ENCODE measurements around the gene FETUB. TPM values are rescaled to one million over a fixed set of nuclear protein-coding genes. Genes with fewer than 3 reads are reported as not detected.

FETUB gene
- total and polyA plus RNA-seq, 2 of the 4 experiments (the other 2 are of a cell fraction) = not detected

DNA sequence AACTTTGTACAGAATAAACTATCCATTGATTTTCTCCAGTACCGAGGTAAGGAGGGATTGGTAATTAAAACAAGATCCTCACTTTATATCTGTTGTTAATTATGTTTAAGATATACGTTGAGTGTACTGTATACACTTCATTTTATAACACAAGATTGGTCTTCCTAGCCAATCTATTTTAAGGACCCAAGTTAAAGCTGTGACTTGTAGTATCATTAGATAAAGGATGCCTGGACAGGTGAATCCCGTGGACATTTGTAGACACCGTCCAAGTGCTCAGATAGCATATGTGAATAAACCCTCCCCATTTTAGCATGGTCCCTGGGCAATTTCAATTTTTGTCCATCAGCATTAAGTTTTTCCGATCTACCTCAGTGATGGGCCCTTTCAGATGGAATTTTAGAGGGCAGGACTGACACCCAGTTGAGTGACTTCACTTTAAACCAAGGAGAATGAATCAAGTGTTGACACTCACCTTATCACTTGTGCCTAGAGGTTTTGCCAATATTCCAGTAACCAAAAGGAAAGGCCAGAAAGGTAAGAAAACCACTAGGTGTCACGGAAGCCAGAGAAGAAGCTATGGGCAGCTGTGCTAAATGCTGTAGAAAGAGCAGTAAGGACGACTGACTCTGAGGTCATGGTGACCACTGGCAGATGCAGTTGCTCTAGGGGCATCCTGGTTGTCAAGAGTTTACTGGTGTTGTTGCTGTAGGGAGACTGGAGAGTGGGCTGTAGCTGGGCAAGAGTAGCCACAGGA lies 18.1 kb upstream of the FETUB start:
- ATAC-seq (ENCODE audit: low read depth) = no peak
- TF ChIP-seq RAD21 (IDR thresholded peaks at IDR 0.05; ENCODE audit: low read length) (no peak), SMC3 (IDR thresholded peaks at IDR 0.05; ENCODE audit: low read depth, low read length) (no peak), NFE2L2 (IDR thresholded peaks at IDR 0.05; ENCODE audit: low read depth, low read length) (no peak), BHLHE40 (IDR thresholded peaks at IDR 0.05; ENCODE audit: low read depth, low read length) (no peak), MAFK (IDR thresholded peaks at IDR 0.05; ENCODE audit: low read depth, low read length) (no peak), CHD1 (IDR thresholded peaks at IDR 0.05; ENCODE audit: low read depth, low read length) (no peak)
- TF ChIP-seq, protein P1, sequence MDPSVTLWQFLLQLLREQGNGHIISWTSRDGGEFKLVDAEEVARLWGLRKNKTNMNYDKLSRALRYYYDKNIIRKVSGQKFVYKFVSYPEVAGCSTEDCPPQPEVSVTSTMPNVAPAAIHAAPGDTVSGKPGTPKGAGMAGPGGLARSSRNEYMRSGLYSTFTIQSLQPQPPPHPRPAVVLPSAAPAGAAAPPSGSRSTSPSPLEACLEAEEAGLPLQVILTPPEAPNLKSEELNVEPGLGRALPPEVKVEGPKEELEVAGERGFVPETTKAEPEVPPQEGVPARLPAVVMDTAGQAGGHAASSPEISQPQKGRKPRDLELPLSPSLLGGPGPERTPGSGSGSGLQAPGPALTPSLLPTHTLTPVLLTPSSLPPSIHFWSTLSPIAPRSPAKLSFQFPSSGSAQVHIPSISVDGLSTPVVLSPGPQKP (IDR thresholded peaks at IDR 0.05; ENCODE audit: borderline replicate concordance, low read depth, low read length) = no peak
- CTCF ChIA-PET = interaction anchor here (0.5 to 0.7 kb wide), 2 partner anchors 82 to 529 kb away, joined by 3 to 5 read pairs; no protein-coding TSS in a partner anchor
- Histone ChIP-seq H3K56ac (ENCODE audit: extremely low read depth, insufficient read depth, low read length) (no peak overlapping the region), H3K4me2 (ENCODE audit: low read depth, low read length) (no peak overlapping the region), H3K4ac (ENCODE audit: low read depth, low read length) (no peak overlapping the region), H3K36me3 (ENCODE audit: control insufficient read depth, insufficient read depth, low read length) (no peaks in the 10 kb centered on the region), H3K14ac (replicated peaks; ENCODE audit: low read depth, low read length) (no peak overlapping the region), H2AK9ac (replicated peaks; ENCODE audit: low read depth, low read length, poor library complexity) (no peak overlapping the region), H3K9ac (ENCODE audit: low read depth, low read length) (no peak overlapping the region), H4K20me1 (ENCODE audit: insufficient read depth, low read length) (no peaks in the 10 kb centered on the region), H3K27ac (ENCODE audit: insufficient read depth, low read length) (no peak overlapping the region), H3K4me1 (ENCODE audit: control insufficient read depth, insufficient read depth, low read length) (no peaks in the 10 kb centered on the region), H4K91ac (ENCODE audit: insufficient read depth, low read depth, low read length) (no peak overlapping the region), H2BK5ac (ENCODE audit: low read depth, low read length, poor library complexity, severe bottlenecking) (no peak overlapping the region), H2AK5ac (ENCODE audit: low read depth, low read length) (no peak overlapping the region), H2BK20ac (ENCODE audit: low read depth, low read length) (no peak overlapping the region), H3K18ac (ENCODE audit: low read depth, low read length) (no peak overlapping the region), H3K4me3 (ENCODE audit: insufficient read depth, low read depth, low read length) (no peak overlapping the region), H4K5ac (ENCODE audit: low read depth, low read length) (no peak overlapping the region), H4K8ac (ENCODE audit: low read depth in 2 of 2, low read length in 2 of 2) (no peak overlapping the region), H3K23ac (ENCODE audit: low read depth, low read length) (no peak overlapping the region), H2AFZ (replicated peaks; ENCODE audit: low read length, poor library complexity) (no peak overlapping the region), H2BK15ac (ENCODE audit: low read depth, low read length) (no peak overlapping the region), H3K27me3 (ENCODE audit: control insufficient read depth, insufficient read depth, low read length) (peaks cover 8% of the 10 kb centered on the region), H3K9me3 (ENCODE audit: control insufficient read depth, insufficient read depth, low read length) (no peaks in the 10 kb centered on the region), H3K9me1 (ENCODE audit: insufficient read depth, low read length) (no peaks in the 10 kb centered on the region), H3K79me1 (ENCODE audit: low read depth in 1 of 2, low read length in 2 of 2) (no peaks in the 10 kb centered on the region), H2BK120ac (ENCODE audit: low read depth, low read length) (no peak overlapping the region)
- intact Hi-C loops (cut with micrococcal nuclease) = no loop called here
- BruUV-seq (replicated peaks) = no TSS peak
- in situ Hi-C loops (cut with MboI; ENCODE audit: low sequenced_read_pairs) = no loop called here
- WGBS, 2 experiments (ENCODE audit: extremely low coverage in 2 of 2, insufficient read length in 1 of 2) = 67% methylated on average over 2 of the region's 7 CpGs; no CpG with 5 or more reads in 1 of the 2 experiments
- dilution Hi-C loops (cut with HindIII; ENCODE audit: low sequenced_read_pairs, unreplicated experiment) = no loop called here
- no peak for DNase-seq
- POLR2A ChIA-PET (ENCODE audit: unreplicated experiment) = no interaction called here

Data from IMR-90 (cell line).